WTC11 (cell line): ENCODE data around the gene PCTP.

ENCODE experiments used
- ZNF232 ChIP-seq: sonication (generic); formaldehyde crosslinking; IDR thresholded peaks from 2 replicates; pipeline ENCODE4 v1.8.0; 2022; ENCODE audit warnings: mild to moderate bottlenecking, missing genetic modification reagents
- TF ChIP-seq, protein P1 (sequence below): fragments of 200-600 bp; IDR thresholded peaks from 2 replicates; pipeline ENCODE4 v1.8.0; 2022; ENCODE audit warnings: antibody characterized with exemption

DNA sequence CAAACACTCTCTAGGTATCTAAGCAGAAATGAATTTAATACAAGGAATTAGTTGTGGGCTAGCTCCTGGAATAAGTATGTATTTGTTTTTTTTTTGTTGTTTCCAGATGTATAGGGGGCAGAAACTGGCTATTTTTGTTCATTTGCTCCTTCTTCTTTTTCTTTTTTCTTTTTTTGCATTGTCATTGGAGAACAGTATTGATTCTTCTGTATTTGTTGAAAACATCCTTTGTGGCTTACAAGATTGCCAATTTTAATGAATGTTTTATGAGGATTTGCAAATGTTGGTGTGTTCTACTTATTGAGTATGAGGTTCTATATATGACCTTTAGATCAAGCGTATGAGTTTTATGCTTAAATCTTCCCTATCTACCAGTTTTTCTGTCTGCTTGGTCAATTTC lies 5.6 kb upstream of the PCTP start:
- TF ChIP-seq, protein P1, sequence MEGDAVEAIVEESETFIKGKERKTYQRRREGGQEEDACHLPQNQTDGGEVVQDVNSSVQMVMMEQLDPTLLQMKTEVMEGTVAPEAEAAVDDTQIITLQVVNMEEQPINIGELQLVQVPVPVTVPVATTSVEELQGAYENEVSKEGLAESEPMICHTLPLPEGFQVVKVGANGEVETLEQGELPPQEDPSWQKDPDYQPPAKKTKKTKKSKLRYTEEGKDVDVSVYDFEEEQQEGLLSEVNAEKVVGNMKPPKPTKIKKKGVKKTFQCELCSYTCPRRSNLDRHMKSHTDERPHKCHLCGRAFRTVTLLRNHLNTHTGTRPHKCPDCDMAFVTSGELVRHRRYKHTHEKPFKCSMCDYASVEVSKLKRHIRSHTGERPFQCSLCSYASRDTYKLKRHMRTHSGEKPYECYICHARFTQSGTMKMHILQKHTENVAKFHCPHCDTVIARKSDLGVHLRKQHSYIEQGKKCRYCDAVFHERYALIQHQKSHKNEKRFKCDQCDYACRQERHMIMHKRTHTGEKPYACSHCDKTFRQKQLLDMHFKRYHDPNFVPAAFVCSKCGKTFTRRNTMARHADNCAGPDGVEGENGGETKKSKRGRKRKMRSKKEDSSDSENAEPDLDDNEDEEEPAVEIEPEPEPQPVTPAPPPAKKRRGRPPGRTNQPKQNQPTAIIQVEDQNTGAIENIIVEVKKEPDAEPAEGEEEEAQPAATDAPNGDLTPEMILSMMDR: no peak
- TF ChIP-seq ZNF232 (CRISPR knock-in tag): no peak
